Measurements from ENCODE around the gene HPCAL1. TPM values are rescaled to one million over a fixed set of nuclear protein-coding genes. Genes with fewer than 3 reads are reported as not detected.

HPCAL1 gene
- total and polyA plus RNA-seq, 2 donors, result 10.0 to 36.3 TPM

Small RNA genes within 50 kb of the gene (small RNA-seq; reads per million reads assigned to genes)
- gene RF00432 (not detected), gene RN7SL66P (not detected), gene SNORA80B (2.3 reads per million, percentile 88 among the genes with 10 or more reads in this experiment)

Other genes starting within 250 kb of the HPCAL1 start
- 7.2 TPM for gene CYS1, start 222.5 kb upstream of the HPCAL1 start, total RNA-seq
- 6.2 TPM for gene CYS1, start 222.5 kb upstream of the HPCAL1 start, polyA plus RNA-seq
- 24.8 TPM for gene RRM2, start 180.2 kb upstream of the HPCAL1 start, total RNA-seq
- 0.92 TPM for gene RRM2, start 180.2 kb upstream of the HPCAL1 start, polyA plus RNA-seq
- gene ODC1, start 145.4 kb downstream of the HPCAL1 start, total RNA-seq, result 68.3 TPM
- 62.6 TPM for gene ODC1, start 145.4 kb downstream of the HPCAL1 start, polyA plus RNA-seq